Measurements from ENCODE around the gene SORCS1.

Gene SORCS1

DNA sequence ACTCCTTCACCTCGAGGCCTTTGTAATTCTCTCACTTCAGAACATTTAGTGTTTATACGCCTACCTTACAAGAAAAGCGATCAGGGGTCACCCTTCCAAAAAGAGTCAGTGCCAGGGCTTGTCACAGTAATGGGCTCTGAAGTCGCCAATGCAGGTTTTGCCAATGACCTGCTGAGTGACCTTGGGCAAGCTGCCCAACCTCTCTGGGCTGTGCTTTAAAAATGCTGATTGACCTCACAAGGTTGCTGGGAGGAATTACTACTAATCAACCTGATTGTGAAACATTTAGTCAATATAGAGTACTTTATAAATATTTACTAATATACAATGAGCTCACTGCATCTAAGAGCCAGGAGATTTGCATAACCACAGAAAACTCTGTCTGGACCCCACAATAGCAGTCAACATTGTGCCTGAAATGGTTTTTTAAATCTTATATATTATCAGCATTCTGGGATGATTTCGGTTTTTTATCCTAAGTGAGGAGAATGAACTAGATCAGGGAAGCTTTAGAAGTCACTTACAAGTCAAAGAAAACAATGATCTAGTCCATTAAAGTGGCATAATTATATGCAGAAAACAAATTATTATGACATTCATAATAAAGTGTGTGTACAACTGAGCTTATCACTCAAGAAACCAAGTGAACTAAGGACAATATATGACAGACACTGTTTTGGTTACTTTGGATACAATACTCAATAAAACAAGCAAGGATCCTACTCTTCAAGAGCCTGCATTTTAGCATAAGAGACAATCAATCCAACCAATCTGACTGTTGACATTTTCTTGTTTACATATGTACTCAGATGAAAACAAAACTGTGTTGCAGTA, 290.5 kb downstream of the SORCS1 start:
- DNase-seq = no peak

DNA sequence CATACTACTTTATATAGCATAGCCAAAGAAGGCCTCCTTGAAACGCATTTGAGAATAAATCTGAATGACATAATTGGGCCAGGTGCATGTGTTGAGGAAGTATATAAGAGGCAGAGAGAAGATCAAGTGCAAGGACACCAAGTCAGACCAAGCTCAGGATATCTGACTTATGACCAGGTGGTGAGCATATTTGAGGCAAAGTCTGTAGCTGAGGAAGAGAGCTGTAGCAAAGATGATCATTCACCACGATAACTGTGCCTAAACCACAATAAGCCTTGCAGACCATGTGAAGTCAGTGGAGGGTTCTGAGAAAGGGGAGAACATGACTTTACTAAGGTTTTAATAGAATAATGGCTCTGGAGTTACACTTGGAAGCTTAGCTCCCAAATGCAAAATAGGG, 292.3 kb downstream of the SORCS1 start:
- no peak for DNase-seq

DNA sequence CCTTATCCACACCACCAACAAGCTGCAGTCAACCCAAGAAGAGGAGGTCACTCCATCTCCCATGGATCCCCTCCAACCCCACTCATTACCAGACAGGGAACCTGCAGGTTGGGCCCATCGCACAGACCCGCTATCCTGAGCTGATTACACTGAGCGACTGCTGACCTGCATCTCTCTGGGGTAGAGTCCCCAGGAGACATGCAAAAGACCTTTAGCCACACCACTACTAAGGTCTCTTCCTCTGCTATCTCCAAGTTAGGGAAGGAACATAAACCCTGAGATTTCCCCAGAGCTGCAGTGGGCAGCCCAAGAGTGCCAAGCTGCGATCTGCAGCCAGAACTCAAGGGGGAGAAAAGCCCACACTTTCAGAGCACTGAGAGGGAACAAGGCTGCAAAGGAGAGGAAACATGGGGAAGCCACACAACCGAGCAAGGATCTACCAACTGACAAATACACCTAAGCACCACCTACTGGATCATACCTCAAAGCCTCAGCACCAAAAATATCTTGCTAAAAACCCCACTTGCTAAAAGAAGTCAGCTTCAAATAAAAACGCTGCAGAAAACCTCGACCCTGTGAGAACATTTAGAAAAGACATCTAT, 298.2 kb downstream of the SORCS1 start:
- DNase-seq = no peak

DNA sequence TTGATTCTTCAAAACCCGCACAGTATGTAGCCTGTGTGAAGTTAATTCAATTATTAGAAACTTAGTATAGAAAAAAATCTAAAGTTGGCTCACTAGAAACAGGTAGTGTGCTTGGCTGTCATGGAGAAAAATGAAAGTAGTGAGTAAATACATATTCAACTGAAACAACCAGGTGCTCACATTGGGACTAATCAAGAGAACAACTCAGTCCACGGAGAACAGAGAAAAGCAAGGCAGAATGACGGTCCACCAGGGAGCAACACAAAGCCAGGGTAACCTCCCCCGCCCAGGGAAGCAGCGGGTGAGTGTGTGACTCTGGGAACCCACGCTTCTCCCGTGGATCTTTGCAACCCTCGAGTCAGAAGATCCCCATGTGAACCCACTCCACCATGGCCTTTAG, 300.5 kb downstream of the SORCS1 start:
- DNase-seq = no peak

DNA sequence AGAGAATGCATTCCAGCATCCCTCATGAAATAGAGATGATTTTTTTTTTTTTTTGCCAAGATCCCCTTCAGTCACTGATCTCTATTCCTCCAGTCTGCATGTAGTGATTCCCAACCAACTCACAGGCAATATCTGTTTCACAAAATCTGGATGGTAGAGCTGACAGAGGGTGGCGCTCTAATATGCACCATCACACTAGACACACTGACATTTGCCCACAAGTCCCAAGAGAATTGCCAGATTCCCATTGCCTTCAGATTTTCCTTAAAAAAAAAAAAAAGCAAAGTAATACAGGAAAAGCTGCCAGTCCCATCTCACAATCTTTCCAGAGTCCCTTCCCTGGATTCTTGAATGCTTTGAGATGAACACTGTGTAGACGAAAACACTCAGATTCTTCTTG, 301.0 kb downstream of the SORCS1 start:
- no peak for DNase-seq

DNA sequence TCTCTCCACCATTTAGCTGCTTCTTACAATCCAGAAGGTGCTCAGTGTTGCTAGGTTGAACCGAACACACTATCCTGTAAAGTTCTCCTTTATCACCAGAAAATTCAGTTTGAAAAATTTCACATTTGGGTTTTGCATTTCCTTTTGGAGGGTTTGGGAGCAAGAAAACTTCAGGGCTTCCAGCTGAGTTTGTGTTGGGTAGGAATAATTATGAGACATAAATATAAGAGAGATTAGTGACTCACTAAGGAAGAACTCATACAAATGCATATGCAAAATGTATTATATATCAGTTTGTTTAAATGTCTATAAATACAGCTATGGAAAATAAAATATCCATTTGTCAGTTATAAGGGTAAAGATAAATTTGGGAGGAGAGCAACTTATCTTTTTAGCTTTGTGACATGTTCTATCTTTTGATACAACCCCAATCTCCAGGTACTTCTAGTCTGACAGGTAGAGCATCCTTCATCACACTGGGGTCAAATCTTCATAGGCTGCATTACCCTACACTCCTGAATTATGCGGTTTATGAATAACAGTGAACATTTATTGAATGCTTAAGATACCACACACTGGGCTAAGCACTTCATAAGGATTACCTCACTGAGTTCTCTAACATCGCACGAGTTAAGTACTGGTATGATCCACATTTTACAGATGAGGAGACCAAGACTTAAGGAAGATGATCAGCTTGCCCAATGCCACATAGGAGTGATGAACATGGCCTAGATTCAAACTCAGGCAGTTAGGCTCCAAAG, 304.4 kb downstream of the SORCS1 start:
- no peak for DNase-seq

DNA sequence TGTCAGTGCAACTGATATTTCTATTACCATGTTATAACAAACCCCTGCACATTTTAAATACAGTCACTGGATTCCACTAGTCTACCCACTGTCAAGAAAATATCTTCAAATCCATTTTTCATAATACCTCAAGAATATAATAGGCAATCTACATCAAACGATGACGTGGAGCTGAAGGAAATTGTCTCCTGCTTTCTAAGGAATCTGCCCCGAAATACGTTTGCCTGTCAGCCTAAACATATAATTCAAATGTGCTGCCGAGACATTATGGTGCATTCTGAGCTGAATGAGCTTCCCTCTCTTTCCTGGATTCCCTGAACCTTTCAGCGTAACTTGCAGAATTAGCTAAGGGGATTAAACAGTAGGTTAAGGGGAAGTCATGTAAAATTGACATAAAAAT, 306.8 kb downstream of the SORCS1 start:
- DNase-seq = no peak

DNA sequence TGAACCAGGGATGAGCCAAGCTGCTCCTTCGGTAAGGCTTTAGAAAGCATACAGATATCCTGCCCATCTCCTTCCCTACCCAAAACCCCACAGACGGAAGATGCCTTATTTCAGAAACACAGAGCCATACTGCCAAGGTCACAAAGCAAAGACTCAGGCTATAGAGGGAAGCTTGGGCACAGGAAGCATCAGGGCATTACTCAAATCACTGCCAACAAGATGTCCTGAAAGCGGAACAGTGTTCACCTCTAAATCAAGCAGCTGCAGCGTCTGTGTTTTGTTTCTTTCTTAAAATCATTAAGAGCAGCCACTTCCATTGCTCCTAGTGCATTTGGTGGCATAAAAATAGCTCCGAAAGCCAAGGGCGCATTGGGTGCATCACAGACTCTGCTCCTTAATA, 307.3 kb downstream of the SORCS1 start:
- DNase-seq = no peak

DNA sequence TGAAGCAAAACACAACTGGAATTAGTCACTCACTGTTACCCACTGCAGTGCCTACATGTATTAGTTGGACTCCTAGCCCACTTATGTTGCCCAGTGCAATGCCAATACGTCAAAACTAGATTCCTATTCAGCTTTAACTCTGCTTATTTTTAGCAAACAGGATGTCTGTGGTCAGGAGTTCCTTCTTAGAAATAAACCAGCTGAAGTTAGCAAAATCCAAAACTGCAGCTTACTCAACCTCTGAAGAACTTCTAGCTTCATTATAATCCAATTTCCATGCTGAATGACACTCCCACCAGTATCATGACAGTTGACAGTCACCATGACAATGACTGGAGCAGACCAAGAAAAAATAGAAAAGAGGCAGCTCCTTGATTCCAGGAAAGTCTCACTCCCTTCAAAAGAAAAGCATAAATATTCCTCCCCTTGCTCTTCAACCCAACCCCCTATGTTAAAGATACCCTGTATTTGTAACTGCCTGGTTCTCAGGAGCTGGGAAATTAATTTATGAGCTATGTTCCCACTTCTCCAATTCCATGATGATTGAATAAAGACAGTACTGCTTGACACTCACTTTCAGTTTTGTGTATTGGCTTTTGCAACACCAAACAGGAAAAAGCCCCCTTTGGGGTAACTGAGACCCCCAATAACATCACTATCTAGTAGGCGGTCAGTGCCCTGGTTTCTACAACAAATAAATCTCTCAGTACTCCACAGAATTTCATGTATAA, 327.4 kb downstream of the SORCS1 start:
- DNase-seq = no peak

DNA sequence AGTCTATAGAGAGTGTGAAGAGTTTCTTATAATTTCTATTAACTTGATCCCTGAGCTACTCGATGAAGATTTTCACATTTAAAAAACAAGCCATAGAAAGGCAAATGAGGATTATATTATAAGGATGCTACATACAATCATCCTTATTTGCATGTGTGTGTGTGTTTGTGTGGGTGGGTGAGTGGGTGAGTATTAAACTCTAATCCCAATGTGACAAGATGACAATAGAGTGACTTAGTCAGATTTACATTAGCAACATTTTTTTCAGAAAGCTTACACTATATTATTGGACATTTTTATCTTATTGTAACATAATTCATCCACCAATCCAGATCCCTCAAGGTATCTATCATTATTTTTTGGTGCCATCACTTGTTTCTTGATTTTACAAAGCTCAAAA, 331.7 kb downstream of the SORCS1 start:
- no peak for DNase-seq

DNA sequence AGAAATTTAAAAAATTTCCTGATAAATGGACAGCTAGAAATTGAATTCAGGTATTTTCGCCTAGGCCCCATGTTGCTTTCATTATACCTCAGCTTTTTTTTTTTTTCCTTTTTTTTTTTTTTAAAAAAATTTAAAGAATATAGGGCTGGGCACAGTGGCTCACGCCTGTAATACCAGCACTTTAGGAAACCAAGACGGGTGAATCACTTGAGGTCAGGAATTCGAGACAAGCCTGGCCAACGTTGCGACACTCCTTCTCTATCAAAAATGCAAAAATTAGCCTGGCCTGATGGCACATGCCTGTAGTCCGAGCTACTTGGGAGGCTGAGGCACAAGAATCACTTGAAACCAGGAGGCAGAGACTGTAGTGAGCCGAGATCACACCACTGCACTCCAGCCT, 334.0 kb downstream of the SORCS1 start:
- no peak for DNase-seq

DNA sequence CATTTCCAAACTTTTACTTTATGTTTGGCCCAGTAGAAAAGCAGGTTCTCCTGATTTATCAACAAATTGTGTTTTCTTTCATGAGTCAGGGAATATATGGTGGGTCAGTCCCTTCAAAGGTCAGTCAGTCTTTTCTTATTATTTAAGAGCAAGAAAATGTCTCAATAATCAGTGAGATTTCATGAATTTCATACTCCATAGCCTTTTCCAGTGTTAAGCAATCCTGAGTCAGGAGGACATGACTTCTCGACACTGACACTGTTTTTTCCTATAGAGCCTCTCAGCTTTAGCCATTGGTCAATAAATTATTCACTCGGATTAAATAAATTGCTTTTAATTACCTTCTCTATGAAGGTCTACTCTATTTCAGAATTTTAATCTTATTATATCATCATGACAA, 334.5 kb downstream of the SORCS1 start:
- DNase-seq = no peak

DNA sequence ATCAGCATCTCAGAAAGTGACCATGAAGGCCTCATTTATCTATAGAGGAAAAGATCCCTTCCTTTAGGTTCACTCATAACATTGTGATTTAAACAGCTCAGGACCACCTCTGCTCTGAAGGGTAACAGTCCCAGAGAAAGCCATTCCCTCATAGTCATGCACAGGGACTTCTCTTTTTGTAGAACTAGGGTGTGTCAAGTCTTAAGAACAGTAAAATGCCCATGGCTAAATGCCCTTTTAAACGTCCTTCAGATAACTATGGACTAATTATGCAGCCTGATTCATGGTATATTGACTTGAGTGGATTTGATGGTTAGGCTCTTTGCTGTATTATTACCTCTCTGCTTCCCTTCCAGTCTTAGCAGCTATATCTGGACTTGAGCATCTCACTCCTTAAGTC, 337.8 kb downstream of the SORCS1 start:
- DNase-seq = no peak

DNA sequence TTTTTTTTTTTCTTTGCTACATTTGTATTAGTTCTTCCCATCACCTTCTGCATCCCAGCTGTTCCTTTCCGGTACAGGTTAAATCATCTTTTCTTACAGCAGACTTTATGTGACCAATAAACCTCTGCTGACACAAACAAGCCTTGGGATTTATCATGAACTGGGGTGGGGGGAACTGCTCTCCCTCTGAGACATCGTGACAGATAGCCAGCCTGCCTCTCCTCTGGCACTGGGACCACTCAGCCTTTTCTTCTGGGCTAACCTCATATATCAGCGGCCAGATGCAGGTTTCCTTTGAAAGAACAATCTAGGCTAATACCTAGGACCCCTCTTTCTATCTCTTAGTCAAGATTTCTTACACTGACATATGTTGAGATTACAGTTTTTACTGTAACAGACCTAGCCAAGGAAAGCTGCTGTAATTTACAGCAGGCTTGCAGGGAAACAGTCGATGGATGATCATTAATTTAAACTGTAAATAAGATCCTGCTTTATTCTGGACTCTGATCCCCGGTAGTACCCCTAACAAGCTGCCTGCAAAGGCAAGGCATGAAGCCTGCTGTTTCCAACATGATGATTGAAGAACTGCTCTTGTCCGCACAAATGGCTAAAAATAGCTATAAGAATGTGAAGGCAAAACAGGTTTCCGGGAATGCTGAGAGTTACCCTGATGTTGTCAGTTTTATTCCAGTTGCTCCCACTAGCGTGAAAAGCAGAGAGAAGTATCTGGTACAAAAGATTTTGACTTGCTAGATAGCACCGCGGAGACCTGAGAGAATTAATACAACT, 338.7 kb downstream of the SORCS1 start:
- DNase-seq = no peak

DNA sequence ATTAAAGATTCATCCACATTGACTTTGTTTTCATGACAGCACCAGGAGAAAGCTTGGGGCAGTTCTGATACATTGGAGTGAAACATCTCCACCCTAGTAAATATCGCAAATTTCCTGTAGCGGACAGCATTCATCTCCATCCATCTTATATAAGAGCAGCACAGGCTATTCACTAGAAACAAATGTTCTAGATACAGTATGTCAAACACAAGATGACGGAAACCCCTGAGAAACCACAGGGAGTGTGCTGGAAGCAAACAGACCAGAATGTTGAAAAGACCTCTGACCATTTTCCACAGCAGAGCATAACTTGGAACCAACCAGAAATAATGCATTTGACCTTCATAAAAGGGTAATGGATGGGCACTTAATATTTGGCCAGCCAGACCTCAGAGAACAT, 343.9 kb downstream of the SORCS1 start:
- no peak for DNase-seq

DNA sequence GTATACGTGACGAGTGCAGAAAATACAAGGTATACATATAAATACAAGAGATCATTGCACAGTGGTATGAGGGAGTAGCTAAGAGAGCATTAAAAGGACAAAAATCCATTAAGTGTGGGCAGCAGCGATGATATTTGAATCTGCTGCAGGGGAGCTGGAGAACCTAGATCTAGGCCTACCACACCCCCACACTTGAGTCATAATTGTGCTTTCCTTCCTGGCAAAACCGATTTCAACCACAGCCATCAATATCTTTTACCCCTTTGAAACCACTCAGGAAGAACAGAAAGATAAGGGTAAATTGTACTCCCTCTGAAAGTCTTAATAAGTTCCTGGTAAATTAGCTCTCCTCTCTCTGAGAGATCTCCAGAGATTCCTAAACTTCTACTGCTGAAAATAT, 345.0 kb downstream of the SORCS1 start:
- no peak for DNase-seq

DNA sequence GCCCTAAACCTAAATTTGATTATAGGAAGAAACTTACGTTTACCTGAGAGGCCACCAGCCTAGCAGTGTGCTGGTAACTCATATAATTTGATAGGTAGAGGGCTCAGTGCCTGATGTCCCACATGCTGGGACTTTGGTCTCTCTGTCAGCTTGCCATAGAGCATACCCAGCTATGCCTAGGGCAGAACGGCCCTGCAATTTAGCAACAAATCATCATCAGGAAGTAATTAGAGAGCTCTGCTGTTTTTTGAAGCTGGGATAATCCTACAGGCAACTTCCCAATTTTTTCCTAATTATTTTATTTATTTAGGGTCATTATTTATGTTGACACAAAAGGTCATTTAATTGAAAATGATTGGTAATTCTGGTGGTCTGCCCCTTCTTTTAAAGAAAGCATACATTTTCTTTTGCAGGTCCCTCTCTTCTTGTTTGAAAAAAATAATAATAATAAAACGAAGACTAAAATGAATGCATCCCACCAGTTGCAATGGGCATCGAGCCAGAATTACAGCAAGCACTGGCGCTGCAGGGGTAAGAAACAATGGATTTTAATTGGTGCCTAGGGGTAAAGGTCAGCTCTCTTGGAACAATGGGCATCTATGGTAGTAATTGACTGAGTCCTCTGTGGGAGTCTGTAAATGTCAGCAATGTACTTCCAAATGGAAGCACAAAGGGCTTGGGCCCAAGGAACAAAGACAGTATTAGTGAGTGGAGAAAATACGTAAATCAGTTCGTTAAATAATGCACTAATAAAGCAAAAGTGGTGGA, 348.0 kb downstream of the SORCS1 start:
- DNase-seq = no peak

DNA sequence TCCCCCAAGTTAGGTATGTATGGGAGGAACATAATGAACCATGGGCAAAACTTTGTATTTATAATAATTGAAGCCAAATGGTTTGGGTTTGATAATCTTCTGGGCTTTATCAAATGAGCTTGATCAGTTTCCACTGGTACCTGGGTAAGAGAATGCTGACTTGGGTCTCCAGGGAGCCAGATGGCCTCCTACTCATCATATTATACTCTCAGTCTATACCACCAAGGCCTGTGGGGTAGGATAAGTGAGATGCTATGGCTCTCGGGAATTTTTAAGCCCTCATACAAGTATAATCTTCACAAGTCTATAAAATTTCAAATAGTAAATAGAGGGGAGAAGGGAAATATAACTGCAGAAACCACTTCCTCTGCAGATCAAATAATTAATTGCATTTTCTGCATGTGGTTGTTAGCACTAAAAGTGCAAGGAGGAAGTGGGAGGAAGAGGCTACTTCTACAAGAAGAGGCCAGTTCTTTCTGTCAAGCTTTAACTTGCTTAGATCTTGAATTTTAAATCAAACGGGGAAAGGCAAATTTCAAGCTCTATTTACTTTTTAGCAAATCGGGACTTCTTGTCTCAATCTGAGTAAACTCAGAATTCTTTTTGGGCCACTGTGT, 349.0 kb downstream of the SORCS1 start:
- DNase-seq = no peak

DNA sequence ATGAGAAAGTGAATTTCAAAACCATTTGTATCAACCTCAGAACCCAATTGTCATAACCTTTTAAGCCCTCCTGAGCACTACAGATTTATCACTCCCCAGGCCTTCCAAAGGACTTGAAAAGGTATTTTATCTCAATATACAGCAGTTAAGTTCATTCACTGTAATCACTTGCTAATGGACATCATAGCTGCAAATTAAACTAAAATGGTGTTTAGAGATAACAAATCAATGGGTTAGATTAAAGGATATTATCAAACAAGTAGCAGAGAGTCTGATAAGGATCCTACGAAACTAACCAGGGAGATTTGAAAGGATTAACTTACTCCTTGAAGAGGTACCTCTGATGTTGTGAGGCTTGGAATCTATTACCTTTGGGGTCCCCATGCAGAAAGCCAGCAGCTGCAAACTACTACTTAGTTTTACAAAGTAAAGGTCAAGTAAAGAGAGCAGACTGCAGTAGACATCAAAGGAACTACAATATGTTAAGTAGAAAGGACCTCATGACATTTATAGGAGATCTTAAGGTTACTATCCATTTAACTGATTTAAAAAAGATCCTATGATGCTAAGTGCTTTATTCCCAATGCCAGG, 359.4 kb downstream of the SORCS1 start:
- no peak for DNase-seq

DNA sequence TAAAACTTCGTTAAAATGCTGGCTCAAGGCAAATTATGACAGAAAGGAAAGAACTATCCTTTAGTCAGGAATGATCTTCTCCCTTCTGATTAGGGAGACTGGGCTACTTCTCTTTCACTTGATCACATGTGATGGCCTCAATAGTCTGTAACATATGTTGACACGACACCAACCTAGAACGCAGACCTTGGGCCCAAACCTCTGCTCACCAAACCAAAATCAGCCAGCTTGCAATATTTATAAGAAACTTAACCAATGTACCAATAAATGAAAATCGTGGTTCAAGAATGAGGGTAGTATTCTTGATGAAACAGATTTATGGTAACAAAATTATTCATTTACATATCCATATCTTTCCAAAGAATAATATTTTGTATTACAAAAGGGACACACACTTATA, 361.6 kb downstream of the SORCS1 start:
- no peak for DNase-seq

DNA sequence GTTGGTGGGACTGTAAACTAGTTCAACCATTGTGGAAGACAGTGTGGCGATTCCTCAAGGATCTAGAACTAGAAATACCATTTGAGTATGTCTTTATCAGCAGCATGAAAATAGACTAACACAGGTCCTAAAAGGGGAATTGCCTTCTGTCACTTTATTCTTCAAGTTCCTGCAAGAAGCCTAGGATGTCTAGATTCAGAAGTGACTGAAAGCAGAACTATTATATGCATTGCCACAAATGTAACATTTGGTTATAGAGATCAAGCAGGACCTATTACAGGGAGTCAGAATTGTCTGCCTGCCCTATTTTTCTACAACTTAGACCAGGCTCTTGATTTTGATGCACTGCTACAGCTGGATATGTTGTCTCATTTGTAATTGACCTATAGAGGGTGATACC, 364.7 kb downstream of the SORCS1 start:
- DNase-seq = no peak

All from activated naive CD4-positive, alpha-beta T cell (primary cell).